Measurements from ENCODE around the gene PRR23B.

The PRR23B gene

GRCh38 chr3:139020868-139021234 is at the start of gene PRR23B:
TSS of gene PRR23B (minus strand) at chr3:139020926. CDS start at chr3:139020661, 265 bp downstream.
- Histone ChIP-seq H3K27ac (no peak within 1 kb of the TSS), H3K36me3 (no peaks in the 10 kb centered on the region), H3K4me1 (no peaks in the 10 kb centered on the region), H3K4me3 (no peak within 1 kb of the TSS), H3K9me3 (peaks cover 0 to 18% (median 14%) of the 10 kb centered on the region in 3 donors), H3K27me3 (no peaks in the 10 kb centered on the region)
- no peak for TF ChIP-seq CTCF (IDR thresholded peaks at IDR 0.05)
- intact Hi-C loops (cut with DNase I; ENCODE audit: low total_unique reads) = no loop called here
- no peak for DNase-seq

- Histone ChIP-seq H3K9me3 (no peaks in the 10 kb centered on the region), H3K27me3 (no peaks in the 10 kb centered on the region), H3K36me3 (no peaks in the 10 kb centered on the region), H3K4me3 (no peak overlapping the region), H3K27ac (no peak overlapping the region), H3K4me1 (no peaks in the 10 kb centered on the region)
- no peak for DNase-seq
- intact Hi-C loops (cut with DNase I; ENCODE audit: low total_unique reads) = no loop called here
- no peak for TF ChIP-seq CTCF (IDR thresholded peaks at IDR 0.05)
These were observed 42.2 kb upstream of the PRR23B start for GRCh38 chr3:139062918-139063317.

GRCh38 chr3:139052802-139053600 is 32.3 kb upstream of the PRR23B start:
- H3K36me3 ChIP-seq = no peaks in the 10 kb centered on the region
- intact Hi-C loops (cut with DNase I; ENCODE audit: low total_unique reads) = no loop called here
- DNase-seq = no peak
- TF ChIP-seq CTCF (IDR thresholded peaks at IDR 0.05) = no peak
- H3K27me3 ChIP-seq = no peaks in the 10 kb centered on the region
- H3K4me3 ChIP-seq = no peak overlapping the region
- H3K9me3 ChIP-seq = peaks cover 0 to 13% (median 13%) of the 10 kb centered on the region in 3 donors
- H3K27ac ChIP-seq = no peak overlapping the region
- no peaks in the 10 kb centered on the region for H3K4me1 ChIP-seq

- Histone ChIP-seq H3K4me3 (no peak within 1 kb of the TSS), H3K36me3 (no peaks in the 10 kb centered on the region), H3K27me3 (no peaks in the 10 kb centered on the region), H3K27ac (no peak within 1 kb of the TSS), H3K4me1 (no peaks in the 10 kb centered on the region), H3K9me3 (peaks cover 0 to 24% (median 10%) of the 10 kb centered on the region in 3 donors)
- intact Hi-C loops (cut with DNase I; ENCODE audit: low total_unique reads) = no loop called here
- TF ChIP-seq CTCF (IDR thresholded peaks at IDR 0.05) = no peak
- no peak for DNase-seq
These were observed 23.9 kb upstream of the PRR23B start, which contains the start of gene PRR23C for GRCh38 chr3:139044366-139045210. TSS of gene PRR23C (minus strand) at chr3:139044892. CDS start at chr3:139044620, 272 bp downstream.

GRCh38 chr3:139043554-139044365 is 23.0 kb upstream of the PRR23B start:
- no peaks in the 10 kb centered on the region for H3K27me3 ChIP-seq
- intact Hi-C loops (cut with DNase I; ENCODE audit: low total_unique reads) = no loop called here
- H3K4me3 ChIP-seq = no peak overlapping the region
- DNase-seq = no peak
- H3K36me3 ChIP-seq = no peaks in the 10 kb centered on the region
- peaks cover 0 to 24% (median 10%) of the 10 kb centered on the region in 3 donors for H3K9me3 ChIP-seq
- TF ChIP-seq CTCF (IDR thresholded peaks at IDR 0.05) = no peak
- no peaks in the 10 kb centered on the region for H3K4me1 ChIP-seq
- H3K27ac ChIP-seq = no peak overlapping the region
